Stomach (tissue), 4 donors: ENCODE results near the gene COL4A2.

Experiments
- EP300 ChIP-seq: sonication (generic); formaldehyde crosslinking; IDR thresholded peaks from one replicate; pipeline ENCODE4 v1.6.1; 2017; ENCODE audit warnings: antibody characterized with exemption
- POLR2AphosphoS5 ChIP-seq, 3 donors: sonication (generic); formaldehyde crosslinking; IDR thresholded peaks; one replicate each; pipeline ENCODE4 v1.6.1; 2016; ENCODE audit warnings: antibody characterized with exemption in 3 of 3
- TF ChIP-seq, protein P1 (sequence below), 7 experiments: fragments of 450-650 bp in 4 of 7; fragments of 200-600 bp in 3 of 7; sonication (generic) in 3 of 7; IDR thresholded peaks; one replicate each; pipeline ENCODE4 v1.5.1; 2016 to 2019; ENCODE audit warnings: antibody characterized with exemption in 7 of 7, control low read depth in 2 of 7, mild to moderate bottlenecking in 1 of 7

DNA sequence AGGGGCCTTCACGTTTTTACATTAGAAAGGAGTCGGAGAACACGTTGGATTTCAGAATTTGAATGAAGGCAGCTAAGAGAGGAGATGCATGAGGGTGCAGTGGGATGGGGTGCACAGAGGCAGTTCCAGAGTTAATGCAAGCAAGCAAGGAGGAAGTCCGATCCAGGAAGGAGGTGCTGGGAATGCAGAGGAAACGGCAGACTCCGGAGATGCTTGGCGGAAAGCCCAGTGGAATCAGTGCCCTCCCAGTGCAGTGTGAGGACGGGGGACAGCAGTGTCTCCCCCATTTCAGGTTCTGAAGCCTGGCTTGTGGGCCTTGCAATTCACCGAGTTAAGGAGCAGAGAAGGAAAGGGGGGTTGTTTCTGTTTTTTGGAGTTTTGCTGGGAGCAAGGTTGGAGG, 100.4 kb downstream of the COL4A2 start:
- TF ChIP-seq, protein P1, sequence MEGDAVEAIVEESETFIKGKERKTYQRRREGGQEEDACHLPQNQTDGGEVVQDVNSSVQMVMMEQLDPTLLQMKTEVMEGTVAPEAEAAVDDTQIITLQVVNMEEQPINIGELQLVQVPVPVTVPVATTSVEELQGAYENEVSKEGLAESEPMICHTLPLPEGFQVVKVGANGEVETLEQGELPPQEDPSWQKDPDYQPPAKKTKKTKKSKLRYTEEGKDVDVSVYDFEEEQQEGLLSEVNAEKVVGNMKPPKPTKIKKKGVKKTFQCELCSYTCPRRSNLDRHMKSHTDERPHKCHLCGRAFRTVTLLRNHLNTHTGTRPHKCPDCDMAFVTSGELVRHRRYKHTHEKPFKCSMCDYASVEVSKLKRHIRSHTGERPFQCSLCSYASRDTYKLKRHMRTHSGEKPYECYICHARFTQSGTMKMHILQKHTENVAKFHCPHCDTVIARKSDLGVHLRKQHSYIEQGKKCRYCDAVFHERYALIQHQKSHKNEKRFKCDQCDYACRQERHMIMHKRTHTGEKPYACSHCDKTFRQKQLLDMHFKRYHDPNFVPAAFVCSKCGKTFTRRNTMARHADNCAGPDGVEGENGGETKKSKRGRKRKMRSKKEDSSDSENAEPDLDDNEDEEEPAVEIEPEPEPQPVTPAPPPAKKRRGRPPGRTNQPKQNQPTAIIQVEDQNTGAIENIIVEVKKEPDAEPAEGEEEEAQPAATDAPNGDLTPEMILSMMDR (IDR thresholded peaks at IDR 0.05): no peak
- TF ChIP-seq EP300 (no peak), POLR2AphosphoS5 (IDR thresholded peaks at IDR 0.05) (no peak)
